Measurements from ENCODE around the gene ELOVL6. TPM values are rescaled to one million over a fixed set of nuclear protein-coding genes. Genes with fewer than 3 reads are reported as not detected.
"Not testable (repeated sequence)": the region's sequence is repeated elsewhere in the genome, so short reads cannot be mapped to it uniquely, and the experiment has no call there.

Gene ELOVL6, protein sequence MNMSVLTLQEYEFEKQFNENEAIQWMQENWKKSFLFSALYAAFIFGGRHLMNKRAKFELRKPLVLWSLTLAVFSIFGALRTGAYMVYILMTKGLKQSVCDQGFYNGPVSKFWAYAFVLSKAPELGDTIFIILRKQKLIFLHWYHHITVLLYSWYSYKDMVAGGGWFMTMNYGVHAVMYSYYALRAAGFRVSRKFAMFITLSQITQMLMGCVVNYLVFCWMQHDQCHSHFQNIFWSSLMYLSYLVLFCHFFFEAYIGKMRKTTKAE
- total RNA-seq: 10 to 100 TPM; 11.8 to 13.2 TPM

DNA sequence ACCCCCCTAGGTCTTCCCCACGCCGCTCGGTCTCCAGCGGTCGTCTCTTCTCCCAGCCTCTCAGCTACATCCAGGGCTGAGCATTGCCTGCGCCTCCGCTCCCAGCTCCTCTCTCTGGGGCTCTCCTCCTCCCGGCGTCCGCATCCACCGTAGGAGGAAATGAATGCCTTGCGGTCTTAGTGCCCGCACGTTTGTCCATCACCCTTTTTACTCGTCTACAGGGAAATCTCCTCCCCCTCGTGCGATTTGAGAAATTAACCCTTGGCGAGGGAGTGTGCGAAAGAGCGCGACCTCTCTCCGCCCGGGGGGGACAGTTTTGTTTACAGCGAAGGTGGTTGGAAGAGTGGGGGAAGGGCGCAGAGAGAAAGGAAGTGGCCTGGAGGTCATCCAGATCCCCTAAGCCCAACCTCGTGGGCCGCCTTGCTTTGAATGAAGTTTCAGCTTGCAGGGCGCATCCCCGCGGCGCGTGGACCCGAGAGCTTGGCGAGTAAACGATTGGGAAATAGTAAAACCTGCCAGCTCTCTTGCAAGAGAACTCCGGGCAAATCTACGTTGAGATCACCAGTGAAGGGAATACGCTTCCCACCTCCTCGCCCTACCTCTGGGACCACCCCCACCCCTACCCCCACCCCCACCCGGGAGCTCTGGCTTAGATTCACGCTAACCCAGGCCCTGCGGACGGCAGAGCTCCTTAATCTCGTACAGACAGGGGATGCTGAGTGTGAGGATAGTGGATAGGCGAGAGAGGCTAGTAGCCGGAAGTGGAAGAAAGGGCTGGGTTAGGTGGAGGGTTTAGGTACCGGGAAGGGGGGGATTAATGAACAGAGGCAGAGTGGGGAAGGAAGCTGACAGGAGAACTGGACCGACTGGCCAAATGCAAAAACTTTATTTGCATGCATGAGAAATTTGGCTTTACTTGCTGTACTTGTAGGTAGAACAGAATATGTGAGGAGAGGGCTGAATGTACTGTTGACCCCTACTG is at the start of gene ELOVL6:
Gene ELOVL6 (minus strand): TSS at position 181 of the 982 bp plus-strand sequence. CDS start 280 bp downstream, outside the sequence.
- ChIA-PET POLR2A (interaction anchor here (0.5 to 1.4 kb wide), 8 partner anchors 34 to 605 kb away, joined by 3 to 5 read pairs (median 4); no protein-coding TSS in a partner anchor), CTCF (interaction anchor here (0.6 to 0.7 kb wide), 3 partner anchors 13 to 193 kb away, joined by 3 to 4 read pairs (median 3); no protein-coding TSS in a partner anchor)

DNA sequence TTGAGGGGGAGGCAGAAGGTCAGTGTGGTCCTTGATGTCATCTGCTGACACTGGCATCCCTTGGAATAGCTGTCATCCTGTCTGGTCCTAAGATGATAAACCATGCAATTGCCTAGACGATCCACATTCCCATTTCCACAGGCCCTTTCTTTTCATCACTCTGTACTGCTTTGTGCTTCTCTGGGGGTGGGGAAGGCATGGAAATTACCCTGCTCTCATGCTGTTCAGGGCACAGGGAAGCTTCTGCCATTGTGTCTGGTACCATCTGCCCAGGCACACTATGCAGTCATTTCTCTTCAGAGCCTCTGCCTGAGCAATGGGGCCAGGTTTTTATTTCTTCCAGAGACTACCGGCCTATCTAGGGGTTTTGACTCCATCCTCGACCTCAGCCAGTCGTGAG is 49.7 kb upstream of the ELOVL6 start:
- ChIA-PET POLR2A (no interaction called here), CTCF (interaction anchor here (0.9 kb wide), 1 partner anchor 12 kb away, joined by 3 read pairs; no protein-coding TSS in a partner anchor)

DNA sequence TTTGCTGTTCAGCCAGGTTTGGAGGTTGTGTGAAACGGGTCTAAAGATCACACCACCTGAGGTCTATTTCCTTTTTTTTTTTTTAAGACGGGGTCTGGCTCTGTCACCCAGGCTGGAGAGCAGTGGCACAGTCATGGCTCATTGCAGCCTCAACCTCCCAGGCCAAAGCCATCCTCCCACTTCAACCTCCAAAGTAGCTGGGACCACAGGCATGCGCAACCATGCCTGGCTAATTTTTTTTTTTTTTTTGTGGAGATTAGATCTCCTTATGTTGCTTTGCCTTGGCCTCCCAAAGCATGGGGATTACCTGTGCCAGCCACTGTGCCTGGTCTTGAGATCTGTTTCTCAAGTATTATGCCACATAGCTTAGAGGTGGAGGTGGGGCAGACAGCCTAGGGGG is 49.2 kb upstream of the ELOVL6 start:
- ChIA-PET CTCF (interaction anchor here (0.9 to 1.0 kb wide), 2 partner anchors 11 to 249 kb away, joined by 3 read pairs; no protein-coding TSS in a partner anchor), POLR2A (no interaction called here)

DNA sequence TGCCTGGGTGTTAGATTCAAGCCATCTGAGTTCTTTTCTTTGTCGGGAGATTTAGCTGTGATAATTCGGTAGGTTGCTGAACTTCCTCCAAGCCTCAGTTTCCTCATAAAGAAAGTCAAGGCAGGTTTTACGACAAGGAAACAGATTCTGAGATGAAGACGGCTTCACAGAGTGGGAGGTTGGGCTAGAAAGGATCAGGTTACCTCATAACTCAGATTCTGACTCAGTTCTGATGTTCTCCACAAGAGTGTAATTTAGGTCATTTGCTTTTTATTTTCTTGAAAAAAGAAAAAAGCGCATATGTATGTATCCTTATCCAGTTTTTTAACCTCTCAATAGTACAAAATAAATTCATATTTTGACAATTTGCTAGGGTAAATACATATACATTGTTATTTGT is 47.2 kb upstream of the ELOVL6 start:
- CTCF ChIA-PET: no interaction called here

DNA sequence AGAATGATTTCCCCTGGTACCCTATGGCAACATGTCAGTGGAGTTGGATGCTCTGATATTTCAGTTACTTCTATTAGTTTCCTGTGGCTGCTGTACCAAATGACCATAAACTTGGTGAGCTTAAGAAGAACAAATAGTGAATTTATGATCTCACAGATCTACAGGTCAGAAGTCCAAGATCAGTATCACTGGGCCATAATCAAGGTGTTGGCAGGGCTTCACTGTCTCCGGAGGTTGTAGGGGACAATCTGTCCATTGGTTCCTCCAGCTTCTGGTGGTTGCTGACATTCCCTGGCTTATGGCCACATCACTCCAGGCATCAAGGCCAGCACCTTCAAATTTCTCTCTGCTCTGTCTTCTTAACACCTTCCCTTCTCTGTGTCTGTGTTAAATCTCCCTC is 37.9 kb upstream of the ELOVL6 start:
- POLR2A ChIA-PET: no interaction called here

More for the DNA sequence above, 47.2 kb upstream of the ELOVL6 start:
- POLR2A ChIA-PET: no interaction called here

DNA sequence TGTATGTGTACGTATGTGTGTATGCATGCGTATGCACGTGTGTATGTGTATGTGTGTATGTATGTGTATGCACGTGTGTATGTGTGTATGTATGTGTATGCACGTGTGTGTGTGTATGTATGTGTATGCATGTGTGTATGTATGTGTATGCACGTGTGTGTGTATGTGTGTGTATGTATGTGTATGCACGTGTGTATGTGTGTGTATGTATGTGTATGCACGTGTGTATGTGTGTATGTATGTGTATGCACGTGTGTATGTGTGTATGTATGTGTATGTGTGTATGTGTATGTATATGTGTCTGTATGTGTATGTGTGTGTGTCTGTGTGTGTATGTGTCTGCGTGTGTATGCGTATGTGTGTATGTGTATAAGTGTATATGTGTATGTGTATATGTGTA is 35.2 kb upstream of the ELOVL6 start:
- POLR2A ChIA-PET, CTCF ChIA-PET: not testable (repeated sequence)

More for the DNA sequence above, 37.9 kb upstream of the ELOVL6 start:
- CTCF ChIA-PET: interaction anchor here (1.2 kb wide), 1 partner anchor 11 kb away, joined by 3 read pairs; no protein-coding TSS in a partner anchor

DNA sequence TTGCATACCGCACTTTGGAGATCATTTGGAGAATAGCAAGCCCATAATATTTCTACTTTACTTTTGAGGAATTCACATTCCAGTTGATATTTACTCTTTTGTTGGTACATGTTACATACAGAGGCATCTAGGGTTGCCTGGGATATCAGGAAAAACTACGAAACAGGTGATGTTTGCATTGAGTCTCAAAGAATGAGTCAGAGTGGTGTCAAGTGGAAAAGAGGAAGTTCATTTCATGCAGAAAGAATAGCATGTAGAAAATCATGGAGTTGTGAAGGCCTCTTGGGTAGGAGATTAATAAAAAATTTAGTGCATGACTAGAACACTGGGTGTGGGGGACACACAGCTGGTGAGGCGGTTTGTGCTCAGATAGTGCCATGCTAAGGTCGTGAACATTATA is 33.5 kb upstream of the ELOVL6 start:
- POLR2A ChIA-PET: no interaction called here

DNA sequence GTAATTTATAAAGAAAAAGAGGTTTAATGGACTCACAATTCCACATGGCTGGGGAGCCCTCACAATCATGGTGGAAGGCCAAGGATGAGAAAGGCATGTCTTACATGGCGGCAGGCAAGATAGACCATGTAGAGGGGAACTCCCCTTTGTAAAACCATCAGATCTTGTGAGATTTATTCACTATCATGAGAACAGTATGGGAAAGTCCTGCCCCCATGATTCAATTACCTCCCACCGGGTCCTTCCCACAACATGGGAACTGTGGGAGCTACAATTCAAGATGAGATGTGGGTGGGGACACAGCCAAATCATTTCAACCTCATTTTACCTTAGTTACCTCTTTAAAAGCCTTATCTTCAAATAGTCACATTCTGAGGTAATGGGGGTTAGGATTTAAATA is 30.9 kb upstream of the ELOVL6 start:
- POLR2A ChIA-PET: no interaction called here
- CTCF ChIA-PET: no interaction called here

More for the DNA sequence above, 33.5 kb upstream of the ELOVL6 start:
- CTCF ChIA-PET: no interaction called here

DNA sequence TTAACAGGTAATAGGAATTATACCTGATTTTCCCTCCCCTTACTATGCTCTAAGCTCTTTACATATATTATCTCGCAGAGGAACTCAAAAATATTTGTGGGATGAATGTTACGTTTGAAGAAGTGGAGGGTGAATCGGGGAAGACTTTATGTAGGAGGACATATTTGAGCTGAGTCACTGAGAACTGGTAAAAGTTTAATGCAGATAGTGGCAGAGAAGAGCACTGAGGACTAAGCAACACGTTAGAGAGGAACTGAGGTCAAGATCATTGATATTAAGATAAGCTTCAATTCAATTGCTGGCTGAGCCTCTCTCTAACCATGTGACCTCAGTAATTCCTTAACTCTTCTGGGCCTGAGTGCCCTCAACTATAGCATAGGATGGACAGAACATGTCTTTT is 26.4 kb upstream of the ELOVL6 start:
- ChIA-PET POLR2A (no interaction called here), CTCF (no interaction called here)

DNA sequence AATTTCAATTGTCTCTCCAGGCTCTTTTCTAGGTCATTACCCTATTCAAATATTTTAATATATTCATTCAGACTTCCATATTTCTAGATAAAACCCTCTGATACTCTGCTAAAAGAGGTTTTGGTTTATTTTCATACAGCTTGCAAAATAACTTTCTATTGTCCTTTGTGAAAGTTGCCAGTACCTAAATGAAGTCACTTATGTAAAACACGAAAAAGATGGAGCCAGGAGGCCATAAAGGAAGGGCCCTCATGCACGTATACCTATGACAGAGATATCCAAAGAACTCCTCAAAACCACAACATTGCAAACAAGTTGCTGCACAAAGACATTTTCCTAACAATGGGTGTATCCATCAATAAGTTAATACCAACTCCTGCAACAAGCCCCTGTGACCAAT is 25.7 kb upstream of the ELOVL6 start:
- POLR2A ChIA-PET: no interaction called here

DNA sequence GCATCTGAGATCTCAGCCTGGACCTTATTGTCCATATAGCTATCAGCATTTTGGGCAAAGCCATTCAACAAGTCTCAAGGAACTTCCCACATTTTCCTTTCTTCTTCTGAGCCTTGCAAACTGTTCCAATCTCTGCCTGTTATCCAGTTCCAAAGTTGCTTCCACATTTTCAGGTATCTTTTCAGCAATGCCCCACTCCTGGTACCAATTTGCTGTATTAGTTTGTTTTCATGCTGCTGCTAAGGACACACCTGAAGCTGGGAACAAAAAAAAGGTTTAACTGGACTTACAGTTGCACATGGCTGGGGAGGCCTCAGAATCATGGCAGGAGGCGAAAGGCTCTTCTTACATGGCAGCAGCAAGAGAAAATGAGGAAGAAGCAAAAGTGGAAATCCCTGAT is 20.5 kb upstream of the ELOVL6 start:
- CTCF ChIA-PET: not testable (repeated sequence)

More for the DNA sequence above, 25.7 kb upstream of the ELOVL6 start:
- CTCF ChIA-PET: no interaction called here

DNA sequence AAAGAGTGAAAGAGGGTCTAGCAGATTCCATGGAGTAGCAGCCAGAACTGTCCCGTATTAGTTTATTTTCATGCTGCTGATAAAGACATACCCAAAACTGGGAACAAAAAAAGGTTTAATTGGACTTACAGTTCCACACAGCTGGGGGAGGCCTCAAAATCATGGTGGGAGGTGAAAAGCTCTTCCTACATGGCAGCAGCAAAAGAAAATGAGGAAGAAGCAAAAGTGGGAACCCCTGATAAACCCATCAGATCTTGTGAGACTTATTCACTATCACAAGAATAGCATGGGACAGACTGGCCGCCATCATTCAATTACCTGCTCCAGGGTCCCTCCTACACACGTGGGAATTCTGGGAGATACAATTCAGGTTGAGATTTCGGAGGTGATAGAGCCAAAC is 18.8 kb upstream of the ELOVL6 start:
- CTCF ChIA-PET, POLR2A ChIA-PET: not testable (repeated sequence)

More for the DNA sequence above, 20.5 kb upstream of the ELOVL6 start:
- POLR2A ChIA-PET: not testable (repeated sequence)

DNA sequence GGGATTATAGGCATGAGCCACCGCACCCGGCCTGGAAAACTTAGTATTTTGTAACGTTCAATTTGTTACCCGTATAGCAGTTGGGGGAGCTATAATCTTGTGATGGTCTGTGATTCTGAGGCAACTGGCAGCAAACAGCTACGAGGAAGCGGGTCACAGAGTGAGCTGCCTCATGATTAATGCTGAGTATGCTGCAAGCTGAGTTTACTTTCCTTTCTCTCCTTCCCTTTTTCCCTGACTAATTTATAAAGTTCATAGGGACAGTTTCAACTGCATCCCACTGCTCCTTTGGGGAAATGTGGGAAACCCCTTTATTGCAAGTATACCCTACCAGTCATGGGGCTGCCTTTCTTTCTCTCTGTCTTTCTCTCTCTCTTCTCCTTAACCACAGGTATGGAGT is 17.7 kb upstream of the ELOVL6 start:
- CTCF ChIA-PET: no interaction called here
- POLR2A ChIA-PET: interaction anchor here (0.6 kb wide), 1 partner anchor 272 kb away, joined by 3 read pairs; no protein-coding TSS in a partner anchor

DNA sequence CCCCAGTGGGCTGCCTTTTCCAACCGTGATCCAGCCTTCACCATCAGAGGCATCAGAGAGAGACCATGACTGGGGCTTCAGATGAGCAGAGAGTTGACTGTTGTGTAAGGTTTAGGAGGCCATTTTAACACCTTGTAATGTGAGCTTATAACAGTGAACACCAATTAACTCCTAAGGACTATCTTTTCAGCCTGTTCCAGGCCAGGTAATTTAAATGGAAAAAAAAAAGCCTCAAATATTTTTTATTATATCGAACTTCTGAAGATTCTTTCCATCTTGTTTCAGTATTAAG is 13.3 kb upstream of the ELOVL6 start:
- POLR2A ChIA-PET: no interaction called here

DNA sequence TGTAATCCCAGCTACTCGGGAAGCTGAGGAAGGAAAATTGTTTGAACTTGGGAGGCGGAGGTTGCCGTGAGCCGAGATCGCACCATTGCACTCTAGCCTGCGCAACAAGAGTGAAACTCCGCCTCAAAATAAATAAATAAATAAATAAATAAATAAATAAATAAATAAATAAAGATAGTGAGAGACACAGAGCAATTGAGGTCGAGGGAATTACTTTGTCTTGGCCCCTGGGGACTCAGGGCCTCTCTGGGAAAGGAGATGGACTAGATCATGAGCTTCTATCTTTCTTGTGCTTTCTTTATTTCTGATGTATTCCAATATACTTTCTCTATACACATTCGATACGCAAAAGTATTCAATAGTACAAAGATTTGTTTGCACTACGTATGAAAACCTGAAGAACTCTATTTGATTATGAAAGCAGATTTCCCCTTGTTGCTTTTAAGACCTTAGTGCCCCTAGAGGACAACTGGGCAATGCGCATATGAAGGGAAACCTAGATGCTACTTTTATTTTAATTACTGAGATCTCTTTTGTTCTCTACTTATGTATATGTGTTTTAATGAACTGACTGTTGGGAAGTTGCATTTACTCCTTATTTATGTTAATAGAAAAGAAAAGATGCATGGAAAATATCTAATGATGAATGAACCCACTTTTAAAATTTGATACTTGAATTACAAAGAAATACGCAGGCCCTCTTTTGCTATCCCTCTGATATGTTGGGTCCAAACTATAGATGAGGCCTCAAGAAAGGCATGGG is 12.8 kb upstream of the ELOVL6 start:
- ChIA-PET CTCF (no interaction called here), POLR2A (no interaction called here)

More for the DNA sequence above, 13.3 kb upstream of the ELOVL6 start:
- CTCF ChIA-PET: no interaction called here

DNA sequence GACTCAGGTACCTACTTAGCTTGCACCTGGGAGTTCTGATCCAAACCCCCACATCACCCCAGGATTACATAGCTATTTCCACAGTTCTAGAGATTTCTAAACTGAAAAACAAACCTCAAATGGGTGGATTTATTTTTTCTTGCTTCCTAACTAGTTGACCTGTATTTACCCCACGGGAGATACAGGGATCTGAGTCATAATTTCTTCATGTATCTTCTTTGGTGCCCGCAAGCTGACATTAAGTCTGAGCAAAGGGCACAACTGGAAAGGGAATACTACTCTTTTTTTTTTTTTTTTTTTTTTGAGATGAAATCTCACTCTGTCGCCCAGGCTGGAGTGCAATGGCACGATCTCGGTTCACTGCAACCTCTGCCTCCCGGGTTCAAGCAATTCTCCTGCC is 10.0 kb upstream of the ELOVL6 start:
- CTCF ChIA-PET: no interaction called here
- POLR2A ChIA-PET: no interaction called here

DNA sequence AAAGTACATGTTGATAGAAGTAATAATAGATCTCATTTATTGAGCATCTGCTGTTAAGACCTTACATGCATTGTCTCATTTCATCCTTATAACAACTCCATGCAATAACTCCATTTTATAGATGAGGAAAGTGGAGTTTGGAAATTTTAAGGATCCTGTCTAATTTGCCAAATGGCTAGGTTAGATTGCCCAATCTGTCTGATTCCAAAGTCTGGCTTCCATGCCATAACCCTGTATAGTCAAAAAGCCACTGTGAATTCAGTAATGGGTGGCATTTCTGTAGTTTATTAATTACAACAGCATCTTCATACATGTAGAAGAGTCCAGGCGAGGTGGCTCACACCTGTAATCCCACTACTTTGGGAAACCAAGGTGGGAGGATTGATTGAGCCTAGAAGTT is 8.8 kb upstream of the ELOVL6 start:
- POLR2A ChIA-PET: no interaction called here

DNA sequence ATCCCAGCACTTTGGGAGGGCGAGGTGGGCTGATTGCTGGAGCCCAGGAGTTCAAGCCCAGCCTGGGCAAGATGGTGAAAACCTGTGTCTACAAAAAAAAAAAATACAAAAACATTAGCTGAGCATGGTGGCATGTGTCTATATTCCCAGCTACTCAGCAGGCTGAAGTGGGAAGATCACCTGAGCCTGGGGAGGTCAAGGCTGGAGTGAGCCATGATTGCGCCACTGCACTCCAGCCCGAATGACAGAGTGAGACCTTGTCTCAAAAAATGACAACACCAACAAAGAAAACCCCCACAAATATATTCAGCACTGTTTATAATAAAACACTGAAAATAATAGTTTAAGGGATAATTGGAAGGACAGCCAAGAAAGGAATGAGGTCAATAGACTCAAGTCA is 3.6 kb upstream of the ELOVL6 start:
- ChIA-PET POLR2A (no interaction called here), CTCF (no interaction called here)

More for the DNA sequence above, 8.8 kb upstream of the ELOVL6 start:
- CTCF ChIA-PET: no interaction called here

DNA sequence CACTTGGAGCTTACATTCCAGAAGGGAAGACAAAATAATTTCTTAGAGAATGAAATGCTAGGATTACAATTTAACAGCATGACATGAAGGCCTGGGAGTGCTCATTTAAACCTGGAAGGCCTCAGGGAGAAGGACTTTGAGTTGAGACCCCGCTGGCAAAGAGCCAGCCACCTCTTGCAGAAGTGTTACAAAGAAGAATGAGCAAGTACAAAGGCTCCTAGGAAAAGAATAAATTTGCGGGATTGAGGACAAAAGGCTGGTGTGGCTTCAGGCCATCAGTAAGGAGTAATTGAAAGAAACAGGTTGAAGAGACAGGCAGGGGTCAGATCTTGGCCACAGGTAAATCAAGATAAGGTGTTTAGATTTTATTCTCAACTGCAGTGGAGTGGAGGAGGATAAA is 3.1 kb upstream of the ELOVL6 start:
- ChIA-PET POLR2A (no interaction called here), CTCF (no interaction called here)

DNA sequence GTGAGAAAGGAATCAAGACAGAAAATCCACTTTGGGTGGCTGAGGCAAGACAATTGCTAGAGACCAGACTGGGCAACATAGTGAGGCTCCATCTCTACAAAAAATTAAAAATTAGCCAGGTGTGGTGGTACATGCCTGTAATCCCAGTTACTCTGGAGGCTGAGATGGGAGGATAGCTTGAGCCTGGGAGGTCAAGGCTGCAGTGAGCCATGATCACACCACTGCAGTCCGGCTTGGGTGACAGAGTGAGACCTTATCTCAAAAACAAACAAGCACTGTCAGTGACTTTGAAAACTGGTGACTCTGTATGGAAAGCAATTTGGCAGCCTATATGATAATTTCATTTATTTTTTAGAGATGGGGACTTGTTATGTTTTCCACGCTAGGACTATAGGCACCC is 2.3 kb upstream of the ELOVL6 start:
- POLR2A ChIA-PET: no interaction called here

More for the DNA sequence above, 2.3 kb upstream of the ELOVL6 start:
- CTCF ChIA-PET: no interaction called here
